Activated CD4-positive, alpha-beta T cell treated with anti-CD3 and anti-CD28 coated beads for 1 hour (primary cell): ENCODE results near the gene MYOT.

ENCODE experiments used
- DNase-seq: peaks from one replicate; pipeline ENCODE4 v3.0.0-alpha.2; 2020

The MYOT gene

GRCh38 chr5:137902408-137903133 lies 34.9 kb downstream of the MYOT start:
- DNase-seq: no peak

GRCh38 chr5:137914758-137915157 lies 47.1 kb downstream of the MYOT start:
- no peak for DNase-seq

- DNase-seq: no peak
Observed at GRCh38 chr5:137916923-137917322, 49.3 kb downstream of the MYOT start.

- no peak for DNase-seq
Observed at GRCh38 chr5:137921931-137922330, 54.3 kb downstream of the MYOT start.

DNA sequence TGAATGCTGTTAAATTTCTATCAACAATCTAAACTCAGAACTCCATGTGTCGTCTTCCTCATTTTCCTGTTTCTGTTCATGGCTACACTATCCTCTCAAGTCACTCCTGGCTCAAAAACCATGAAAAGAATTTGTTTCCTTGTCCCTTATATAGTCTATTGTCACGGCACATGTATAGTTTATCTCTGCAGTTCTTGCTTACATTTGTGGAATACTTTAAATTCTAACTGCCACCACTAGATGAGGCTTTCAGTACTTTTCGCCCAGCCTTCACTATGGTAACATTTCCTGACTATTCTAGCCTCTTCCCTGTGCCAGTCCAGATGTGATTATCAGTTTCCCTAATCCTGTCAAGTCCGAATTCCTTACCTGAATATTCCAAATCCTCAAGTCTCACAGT lies 56.2 kb downstream of the MYOT start:
- no peak for DNase-seq

GRCh38 chr5:137932800-137933199 lies 65.1 kb downstream of the MYOT start:
- DNase-seq: no peak

DNA sequence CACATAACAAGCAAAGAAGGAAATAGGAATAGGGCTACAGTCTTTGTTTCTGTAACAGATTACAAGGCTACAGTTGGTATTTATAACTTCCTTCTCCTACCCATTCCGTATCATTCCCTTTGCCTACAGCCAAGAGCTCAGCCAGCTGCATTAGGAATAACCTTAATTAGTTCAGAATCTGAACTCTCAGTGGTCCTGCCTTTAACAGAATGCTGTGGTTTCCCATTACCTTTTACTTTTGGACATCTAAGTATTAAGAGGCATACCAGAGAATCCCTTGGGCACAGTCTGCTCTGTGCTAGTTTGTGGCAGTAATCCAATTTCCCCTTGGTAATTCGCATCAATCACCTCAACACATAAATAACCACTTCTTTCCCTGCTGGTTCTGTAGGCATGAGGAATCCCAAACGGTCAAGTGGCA lies 65.8 kb downstream of the MYOT start:
- DNase-seq: no peak

DNA sequence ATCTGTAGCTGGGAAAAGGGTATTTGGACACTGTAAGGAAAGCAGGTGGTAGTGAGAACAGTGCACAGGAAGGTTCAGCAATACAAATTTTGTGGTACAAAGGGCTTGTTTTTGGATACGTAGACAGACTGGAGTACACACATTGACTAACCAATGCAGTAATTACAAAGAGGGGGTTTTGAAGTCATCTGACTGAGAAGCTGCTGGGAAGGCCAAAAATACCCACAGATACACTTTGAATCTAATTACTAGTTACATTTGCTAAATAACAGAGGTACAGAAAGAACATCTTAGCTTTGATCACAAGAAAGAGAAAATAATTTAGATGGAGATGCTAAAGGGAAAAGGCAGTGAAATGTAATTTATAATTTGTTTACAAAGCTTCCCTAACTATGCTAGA lies 67.5 kb downstream of the MYOT start:
- no peak for DNase-seq

DNA sequence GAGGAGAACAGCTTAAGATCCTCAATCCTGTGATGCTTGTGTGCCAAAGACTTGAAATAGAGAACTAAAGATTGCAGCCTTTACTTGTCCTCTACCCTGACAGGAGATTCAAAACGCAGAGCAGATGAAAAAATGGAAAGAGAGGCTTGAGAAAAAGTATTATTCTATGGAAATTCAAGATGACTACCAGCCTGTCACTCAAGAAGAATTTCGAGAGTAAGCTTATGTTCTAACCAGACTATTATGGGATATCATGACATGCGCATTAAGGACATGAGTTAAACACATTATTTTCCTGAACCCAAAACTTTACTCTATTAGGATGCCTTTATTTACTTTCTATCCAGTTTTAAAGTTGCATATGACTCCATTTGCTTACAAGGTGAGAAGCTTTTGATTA lies 68.0 kb downstream of the MYOT start:
- no peak for DNase-seq
